Spinal cord (tissue), 10 donors: ENCODE measurements around the gene CNTN1. TPM values are rescaled to one million over a fixed set of nuclear protein-coding genes. Genes with fewer than 3 reads are reported as not detected.

Experiments used
- DNase-seq, 6 donors: peaks; one replicate each; pipeline versions ENCODE4 v3.0.0 to v3.0.0-alpha.2; 2013 to 2015; ENCODE audit warnings: low spot score in 6 of 6, low read depth in 4 of 6
- H3K27ac ChIP-seq: one replicate; pipeline ENCODE4 v1.5.1; 2013; ENCODE audit warnings: low read depth, low read length, control low read depth
- H3K27me3 ChIP-seq: one replicate; pipeline ENCODE4 v1.6.1; 2013; ENCODE audit warnings: low read length; ENCODE audit not compliant: control insufficient read depth, insufficient read depth
- H3K36me3 ChIP-seq: one replicate; pipeline ENCODE4 v1.6.1; 2013; ENCODE audit warnings: low read length; ENCODE audit not compliant: control insufficient read depth, insufficient read depth
- H3K4me1 ChIP-seq: one replicate; pipeline ENCODE4 v1.6.1; 2013; ENCODE audit warnings: low read length; ENCODE audit not compliant: control insufficient read depth, insufficient read depth
- H3K4me3 ChIP-seq: one replicate; pipeline ENCODE4 v1.5.1; 2013; ENCODE audit warnings: low read depth, low read length, control low read depth
- H3K9me3 ChIP-seq: one replicate; pipeline ENCODE4 v1.6.1; 2013; ENCODE audit warnings: low read length; ENCODE audit not compliant: control insufficient read depth, insufficient read depth
- WGBS: methylation state at CpG from one replicate; pipeline ENCODE4 v1.1.5; 2013; ENCODE audit warnings: missing lambda C conversion rate; ENCODE audit not compliant: insufficient coverage; 5-methylcytosine and 5-hydroxymethylcytosine counted together
- long read RNA-seq, 4 donors: transcript quantifications; one replicate each; lab custom pipeline, GENCODE V29; 2026
- polyA plus RNA-seq, 2 donors: library from polyadenylated mRNA; unstranded; fragments of 120-200 nt; gene quantifications; one replicate each; pipeline ENCODE4 v1.2.1, GENCODE V29; 2013; ENCODE audit not compliant: insufficient read length in 2 of 2
- total RNA-seq, 2 donors: library from RNA; depleted of rRNA in 1 of 2; stranded (reverse); fragments of 120-200 nt in 1 of 2; fragments of >200 nt in 1 of 2; gene quantifications; one replicate each; pipeline versions ENCODE4 v1.2.3 to v1.2.4, GENCODE V29; 2013 to 2014
- donor health status: healthy.

CNTN1 gene
- total RNA-seq (100 to 1,000 TPM; 278 to 745 TPM), polyA plus RNA-seq (100 to 1,000 TPM; 287 to 490 TPM)
- long read RNA-seq, donor 1, full-length matches to known transcripts, result 34 of 123 reads
- long read RNA-seq, donor 1, partial matches to known transcripts, result 83 of 123 reads
- long read RNA-seq, donor 1, other reads (novel, unspliced or antisense), result 6 of 123 reads
- long read RNA-seq, donor 2, full-length matches to known transcripts, result 10 of 42 reads
- long read RNA-seq, donor 2, partial matches to known transcripts, result 32 of 42 reads
- long read RNA-seq, donor 2, other reads (novel, unspliced or antisense), result 0 of 42 reads
- long read RNA-seq, donor 3, full-length matches to known transcripts, result 15 of 180 reads
- long read RNA-seq, donor 3, partial matches to known transcripts, result 165 of 180 reads
- long read RNA-seq, donor 3, other reads (novel, unspliced or antisense), result 0 of 180 reads
- long read RNA-seq, donor 4, full-length matches to known transcripts, result 1 of 1 reads
- long read RNA-seq, donor 4, partial matches to known transcripts, result 0 of 1 reads
- long read RNA-seq, donor 4, other reads (novel, unspliced or antisense), result 0 of 1 reads

DNA sequence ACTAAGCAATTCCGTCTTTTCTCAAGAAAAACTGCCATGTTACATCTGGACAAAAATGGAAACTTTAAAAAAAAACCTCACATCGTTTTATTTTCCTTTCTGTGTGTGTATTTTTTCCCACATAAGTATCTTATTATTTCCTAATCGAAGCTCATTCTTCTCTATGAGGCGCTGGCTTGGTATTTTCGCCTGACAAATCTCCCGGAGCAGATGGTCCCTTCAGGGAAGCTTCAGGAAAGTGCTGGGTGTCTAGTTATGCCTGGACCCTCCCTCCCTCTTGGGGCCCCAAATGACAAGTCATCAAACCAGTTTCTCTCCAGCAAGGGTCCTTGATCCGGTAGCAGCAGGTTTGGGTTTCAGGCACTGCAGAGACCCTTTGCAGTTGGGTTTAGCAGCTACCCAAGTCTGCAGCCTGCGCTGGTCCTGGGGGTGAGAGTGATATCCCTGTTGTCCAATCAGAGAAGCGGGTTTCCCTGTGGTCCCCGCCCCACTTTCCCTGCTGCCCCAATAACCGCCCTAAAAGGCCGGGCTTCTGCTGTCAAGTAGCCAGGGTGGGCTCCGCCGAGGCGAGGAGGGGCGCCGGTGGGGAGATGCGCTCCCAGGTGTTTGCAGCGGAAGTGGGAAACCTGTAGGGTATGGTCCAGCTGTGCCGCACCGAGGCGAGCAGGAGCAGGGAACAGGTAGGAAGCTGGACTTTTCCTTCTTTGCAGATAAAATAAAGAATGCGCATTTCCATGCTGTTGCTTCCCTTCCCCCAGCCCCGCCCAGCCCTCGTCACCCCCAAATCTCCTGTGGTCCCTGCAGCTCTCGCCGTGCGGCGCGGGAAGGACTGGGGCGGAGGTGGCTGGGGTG is at the start of gene CNTN1:
Gene CNTN1, plus strand, starts transcription at position 527 of the 852 bp plus-strand sequence.
- H3K9me3 ChIP-seq, result no peaks in the 10 kb centered on the region
- H3K4me3 ChIP-seq, result peak within 1 kb of the TSS; percentile 83
- WGBS, result 0% methylated on average over 25 of the region's 31 CpGs
- H3K4me1 ChIP-seq, result peaks cover 7% of the 10 kb centered on the region
- DNase-seq, result peak; percentile 87 to 99 (median 92)
- no peaks in the 10 kb centered on the region for H3K36me3 ChIP-seq
- H3K27ac ChIP-seq, result peak within 1 kb of the TSS; percentile 83
- no peaks in the 10 kb centered on the region for H3K27me3 ChIP-seq

DNA sequence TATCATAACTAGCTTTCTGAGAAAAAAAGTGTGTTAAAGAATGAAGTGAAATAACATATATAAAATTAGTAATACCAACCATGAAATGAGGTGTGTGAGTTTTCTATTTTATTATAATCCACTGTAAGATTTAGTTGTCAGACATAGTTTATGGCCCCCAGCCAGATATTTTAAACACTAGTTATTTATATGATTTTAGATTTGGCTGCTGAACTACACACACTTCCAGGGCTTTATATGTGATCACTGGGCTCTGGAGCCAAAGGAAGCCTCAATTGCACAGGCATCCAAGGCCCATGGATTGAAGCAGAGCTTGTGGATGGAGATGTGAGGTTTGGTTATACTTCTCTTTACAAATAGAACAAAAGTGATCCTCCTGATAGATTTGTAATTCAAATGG is 48.7 kb upstream of the CNTN1 start:
- H3K4me3 ChIP-seq, result no peak overlapping the region
- no peaks in the 10 kb centered on the region for H3K4me1 ChIP-seq
- H3K36me3 ChIP-seq, result no peaks in the 10 kb centered on the region
- DNase-seq, result peak in 1 of 6 donors; percentile 37
- no peaks in the 10 kb centered on the region for H3K27me3 ChIP-seq
- no peaks in the 10 kb centered on the region for H3K9me3 ChIP-seq
- no peak overlapping the region for H3K27ac ChIP-seq

DNA sequence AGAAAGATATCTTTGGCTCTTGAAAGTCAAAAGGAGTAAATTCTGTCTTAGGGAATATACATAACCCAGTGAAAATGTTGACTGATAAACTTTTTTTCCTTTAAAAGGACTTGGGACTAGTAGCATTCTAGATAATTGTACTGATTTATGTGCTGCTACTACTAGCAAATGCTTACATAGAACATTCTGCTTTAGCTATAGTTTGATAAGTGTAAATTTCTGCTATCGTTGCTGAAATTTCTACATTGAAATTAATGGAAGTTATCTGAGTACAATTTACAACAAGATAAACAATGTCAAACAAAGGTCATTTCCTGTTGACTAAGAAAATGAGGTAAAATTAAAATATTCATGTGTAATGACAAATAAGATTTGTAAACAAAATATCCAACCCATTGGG is 48.3 kb upstream of the CNTN1 start:
- no peaks in the 10 kb centered on the region for H3K4me1 ChIP-seq

DNA sequence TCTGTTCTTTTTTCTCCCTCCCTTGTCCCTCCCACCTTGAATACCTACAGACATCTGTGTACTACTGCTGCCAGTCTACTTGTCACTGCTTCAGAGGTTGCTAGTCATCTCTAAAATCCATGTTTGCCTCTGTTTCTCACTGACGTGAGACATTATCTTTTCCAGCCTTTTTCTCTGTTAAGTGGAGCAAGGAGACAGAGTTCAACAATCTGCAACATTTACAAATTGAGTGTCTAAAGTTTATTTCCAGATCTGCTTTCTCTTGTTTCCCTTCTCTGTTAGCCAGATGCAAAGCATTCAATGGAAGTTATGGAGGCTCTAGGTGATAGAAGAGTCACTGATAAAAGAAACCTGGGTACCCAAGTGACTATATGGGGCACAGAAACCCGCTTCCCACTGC is 47.5 kb upstream of the CNTN1 start:
- Histone ChIP-seq H3K27ac (no peak overlapping the region), H3K27me3 (no peaks in the 10 kb centered on the region), H3K36me3 (no peaks in the 10 kb centered on the region), H3K4me1 (no peaks in the 10 kb centered on the region), H3K9me3 (no peaks in the 10 kb centered on the region), H3K4me3 (no peak overlapping the region)
- 100% methylated on average over 1 of the region's 2 CpGs for WGBS
- DNase-seq, result no peak

More for the DNA sequence above, 48.3 kb upstream of the CNTN1 start:
- DNase-seq, result no peak
- no peak overlapping the region for H3K4me3 ChIP-seq
- no peaks in the 10 kb centered on the region for H3K27me3 ChIP-seq
- no peaks in the 10 kb centered on the region for H3K36me3 ChIP-seq
- WGBS, result no CpG with 5 or more reads among the region's 1 CpG
- H3K9me3 ChIP-seq, result no peaks in the 10 kb centered on the region
- H3K27ac ChIP-seq, result no peak overlapping the region

DNA sequence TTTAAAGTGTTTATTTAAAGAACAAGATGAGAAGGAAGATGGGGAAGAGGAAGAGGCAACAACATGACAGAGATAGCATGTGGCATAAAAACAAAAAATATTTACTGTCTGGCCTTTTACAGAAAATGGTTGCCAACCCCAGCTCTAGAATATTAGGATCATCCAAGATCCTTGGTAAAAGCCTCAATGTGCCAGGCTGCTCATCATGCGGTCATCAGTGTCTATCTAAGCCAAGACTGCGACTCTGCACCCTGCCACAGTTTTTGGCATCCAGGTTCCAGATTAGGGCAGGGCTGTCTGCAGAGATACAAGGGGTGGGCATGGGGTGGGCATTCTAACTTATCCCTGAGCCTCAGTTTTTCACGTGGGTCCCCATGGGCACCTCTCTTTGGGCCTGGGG is 46.9 kb upstream of the CNTN1 start:
- H3K9me3 ChIP-seq, result no peaks in the 10 kb centered on the region
- no peaks in the 10 kb centered on the region for H3K27me3 ChIP-seq
- H3K27ac ChIP-seq, result no peak overlapping the region
- WGBS, result 89% methylated on average over 2 of the region's 3 CpGs
- no peak for DNase-seq
- H3K36me3 ChIP-seq, result no peaks in the 10 kb centered on the region
- no peaks in the 10 kb centered on the region for H3K4me1 ChIP-seq
- H3K4me3 ChIP-seq, result no peak overlapping the region

DNA sequence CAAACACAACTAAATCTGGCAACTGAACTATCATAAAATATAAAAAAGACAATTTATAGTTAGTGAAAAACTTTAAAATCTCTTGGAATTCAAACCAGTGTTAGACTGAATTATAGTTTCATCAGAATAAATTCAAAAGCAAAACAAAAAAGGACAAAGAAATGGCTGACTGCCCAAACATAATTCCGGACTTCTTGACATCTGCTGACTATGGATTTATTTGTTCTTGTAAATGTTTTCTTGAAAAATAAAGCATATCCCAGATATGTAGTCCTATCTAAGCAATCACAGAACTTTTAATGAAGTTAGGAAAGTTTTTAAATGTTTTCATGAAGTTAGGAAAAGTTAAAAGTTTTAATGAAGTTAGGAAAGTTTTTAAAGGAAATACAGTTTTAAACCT is 45.8 kb upstream of the CNTN1 start:
- Histone ChIP-seq H3K27ac (no peak overlapping the region), H3K27me3 (no peaks in the 10 kb centered on the region), H3K9me3 (no peaks in the 10 kb centered on the region), H3K36me3 (no peaks in the 10 kb centered on the region), H3K4me3 (no peak overlapping the region), H3K4me1 (no peaks in the 10 kb centered on the region)
- WGBS, result no CpG with 5 or more reads among the region's 1 CpG
- no peak for DNase-seq

DNA sequence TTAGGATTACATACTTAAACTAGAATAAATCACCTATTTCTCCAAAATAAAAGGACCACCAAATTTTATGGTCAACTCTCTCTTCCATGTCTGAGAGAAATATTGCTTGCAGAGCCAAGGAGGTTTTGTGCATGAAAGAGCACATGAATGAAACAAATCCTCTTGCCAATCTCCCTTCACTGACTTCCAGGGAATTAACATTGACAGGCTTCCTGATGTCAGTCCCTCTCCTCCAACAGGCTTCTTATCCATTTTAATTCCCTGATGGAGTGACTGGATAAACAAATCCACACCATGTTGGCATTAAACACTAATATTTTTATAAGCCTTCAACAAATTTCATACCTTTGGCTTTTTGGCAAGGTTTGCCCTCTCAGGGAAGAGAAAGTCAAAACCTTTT is 45.3 kb upstream of the CNTN1 start:
- H3K4me3 ChIP-seq, result no peak overlapping the region
- no peaks in the 10 kb centered on the region for H3K27me3 ChIP-seq
- no peaks in the 10 kb centered on the region for H3K36me3 ChIP-seq
- no peaks in the 10 kb centered on the region for H3K9me3 ChIP-seq
- H3K4me1 ChIP-seq, result no peaks in the 10 kb centered on the region
- DNase-seq, result peak in 1 of 6 donors; percentile 21
- H3K27ac ChIP-seq, result no peak overlapping the region

DNA sequence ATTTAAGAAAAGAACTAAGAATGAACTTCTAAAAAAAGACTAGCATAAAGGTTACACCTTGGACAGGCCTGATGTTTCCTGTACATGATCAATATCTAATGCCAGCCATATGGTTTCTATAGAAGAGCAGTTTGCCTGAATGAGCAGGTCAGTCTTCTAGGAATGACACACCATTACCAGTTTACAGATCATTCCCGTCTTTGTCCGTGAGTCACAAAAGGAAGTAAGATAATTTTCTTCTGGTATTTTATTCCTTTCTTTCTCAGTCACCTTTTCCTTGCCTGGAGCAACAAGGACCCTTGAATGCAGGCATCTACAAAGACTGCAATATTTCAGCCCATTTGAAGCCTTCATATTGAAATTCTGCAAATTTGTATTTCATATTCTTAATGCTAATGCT is 44.6 kb upstream of the CNTN1 start:
- Histone ChIP-seq H3K9me3 (no peaks in the 10 kb centered on the region), H3K27me3 (no peaks in the 10 kb centered on the region), H3K4me1 (no peaks in the 10 kb centered on the region), H3K4me3 (no peak overlapping the region), H3K36me3 (no peaks in the 10 kb centered on the region), H3K27ac (no peak overlapping the region)
- DNase-seq, result no peak
- WGBS, result no CpG with 5 or more reads among the region's 2 CpGs

DNA sequence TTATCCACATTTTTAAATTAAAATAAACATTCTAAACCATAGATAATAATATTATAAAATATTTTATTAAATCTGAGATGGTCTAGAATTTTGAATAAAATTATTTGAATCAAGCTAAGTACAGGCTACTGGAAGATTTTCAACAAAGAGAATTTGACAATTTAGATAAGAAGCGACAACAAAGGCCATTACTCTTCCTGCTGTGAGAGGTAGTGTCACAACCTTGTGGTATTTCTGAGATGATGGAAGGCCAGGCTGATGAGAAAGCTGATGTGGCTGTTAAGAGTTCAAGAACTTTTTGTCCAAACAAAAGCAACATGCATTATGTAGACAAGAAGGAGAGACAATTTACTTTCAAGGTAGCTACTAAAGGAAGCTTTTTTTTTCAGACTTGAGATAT is 43.7 kb upstream of the CNTN1 start:
- H3K4me1 ChIP-seq, result no peaks in the 10 kb centered on the region
- DNase-seq, result no peak
- no peak overlapping the region for H3K27ac ChIP-seq
- H3K4me3 ChIP-seq, result no peak overlapping the region
- no peaks in the 10 kb centered on the region for H3K27me3 ChIP-seq
- no peaks in the 10 kb centered on the region for H3K9me3 ChIP-seq
- H3K36me3 ChIP-seq, result no peaks in the 10 kb centered on the region
- no CpG with 5 or more reads among the region's 1 CpG for WGBS
